Caco-2 (cell line): ENCODE data around the gene NOXO1. TPM values are rescaled to one million over a fixed set of nuclear protein-coding genes. Genes with fewer than 3 reads are reported as not detected.

Experiments
- BruUV-seq: library from RNA; stranded (reverse); fragments of 400-500 nt; replicated peaks from 2 replicates; lab custom pipeline; 2021; lab: Mats Ljungman, UMichigan
- CTCF ChIA-PET: fragments of 300-600 bp; sonication (Branson Sonifier 250); formaldehyde crosslinking; loops from one replicate; lab custom pipeline; 2022; ENCODE audit warnings: antibody characterized with exemption; lab: Charles Lee
- POLR2A ChIA-PET: fragments of 300-600 bp; sonication (Branson Sonifier 250); formaldehyde crosslinking; loops from one replicate; lab custom pipeline; 2022; ENCODE audit warnings: antibody characterized with exemption; lab: Charles Lee
- DNase-seq, 2 experiments: peaks; one replicate each; pipeline versions ENCODE4 v3.0.0 to v3.0.0-alpha.2; 2020 to 2022
- H3K27me3 ChIP-seq: replicated peaks from 2 replicates; pipeline ENCODE4 v1.6.0; 2011; ENCODE audit warnings: low read length; ENCODE audit not compliant: control insufficient read depth, insufficient read depth
- H3K36me3 ChIP-seq: 2 replicates; pipeline ENCODE4 v1.5.1; 2011; ENCODE audit warnings: low read length; ENCODE audit not compliant: control insufficient read depth, insufficient read depth
- H3K4me1 ChIP-seq: fragments of 250-450 bp; sonication (Bioruptor Pico); 2 replicates; pipeline ENCODE4 v1.5.1; 2020; ENCODE audit warnings: mild to moderate bottlenecking
- H3K4me3 ChIP-seq: 2 replicates; pipeline ENCODE4 v1.5.1; 2011; ENCODE audit warnings: low read depth, mild to moderate bottlenecking, control low read depth, low read length
- H3K9me3 ChIP-seq: fragments of 250-450 bp; sonication (Bioruptor Pico); 2 replicates; pipeline ENCODE4 v1.5.1; 2020; ENCODE audit warnings: mild to moderate bottlenecking, moderate library complexity
- H3K27ac Mint-ChIP-seq: one replicate; pipeline ENCODE4 v1.8.0; 2022; ENCODE audit warnings: mixed read lengths; ENCODE audit not compliant: unreplicated experiment
- H3K27me3 Mint-ChIP-seq: one replicate; pipeline ENCODE4 v1.8.0; 2022; ENCODE audit warnings: mixed read lengths; ENCODE audit not compliant: insufficient read depth, unreplicated experiment
- H3K36me3 Mint-ChIP-seq: one replicate; pipeline ENCODE4 v1.8.0; 2022; ENCODE audit warnings: mild to moderate bottlenecking, mixed read lengths; ENCODE audit not compliant: insufficient read depth, unreplicated experiment
- H3K4me1 Mint-ChIP-seq: one replicate; pipeline ENCODE4 v1.8.0; 2022; ENCODE audit warnings: low read depth, mixed read lengths; ENCODE audit not compliant: unreplicated experiment
- H3K4me3 Mint-ChIP-seq: one replicate; pipeline ENCODE4 v1.8.0; 2022; ENCODE audit warnings: mild to moderate bottlenecking, moderate library complexity, mixed read lengths; ENCODE audit not compliant: unreplicated experiment
- H3K9me3 Mint-ChIP-seq: one replicate; pipeline ENCODE4 v1.8.0; 2022; ENCODE audit warnings: mixed read lengths; ENCODE audit not compliant: unreplicated experiment
- CTCF ChIP-seq, 2 experiments: fragments of 200-600 bp in 1 of 2; IDR thresholded peaks; 1 replicate in 1 of 2; 2 replicates in 1 of 2; pipeline versions ENCODE4 v1.5.1 to v1.8.0; 2011 to 2022; ENCODE audit warnings: antibody characterized with exemption in 1 of 2, control low read depth in 1 of 2, inconsistent platforms in 1 of 2, low read depth in 1 of 2, low read length in 1 of 2, mild to moderate bottlenecking in 1 of 2, moderate library complexity in 1 of 2; ENCODE audit not compliant: insufficient read depth in 1 of 2, severe bottlenecking in 1 of 2, unreplicated experiment in 1 of 2
- intact Hi-C: fragments of 100-400 bp; cut with micrococcal nuclease; formaldehyde crosslinking; loops from one replicate; pipeline ENCODE4 v1.10.0; 2022; ENCODE audit not compliant: unreplicated experiment
- total RNA-seq: library from RNA; stranded (reverse); gene quantifications from 2 replicates; pipeline ENCODE4 v1.2.3, GENCODE V29; 2022

NOXO1 gene
- total RNA-seq, 1 experiment from 2014 or later = 1.1 TPM

- intact Hi-C loops = no loop called here
- Mint-ChIP-seq H3K27me3 (no peaks in the 10 kb centered on the region), H3K9me3 (no peaks in the 10 kb centered on the region), H3K27ac (no peak overlapping the region), H3K4me3 (no peak overlapping the region), H3K4me1 (no peaks in the 10 kb centered on the region), H3K36me3 (peaks cover 34% of the 10 kb centered on the region)
- Histone ChIP-seq H3K27me3 (no peaks in the 10 kb centered on the region), H3K36me3 (no peaks in the 10 kb centered on the region; the same call in none of the 2 replicates), H3K4me3 (no peak overlapping the region), H3K4me1 (peaks cover 28% of the 10 kb centered on the region), H3K9me3 (no peaks in the 10 kb centered on the region)
- POLR2A ChIA-PET = no interaction called here
- no peak for TF ChIP-seq CTCF (IDR thresholded peaks at IDR 0.05; ENCODE audit: insufficient read depth in 1 of 2, low read depth in 1 of 2, low read length in 1 of 2, severe bottlenecking in 1 of 2, unreplicated experiment in 1 of 2)
- no peak for DNase-seq
- CTCF ChIA-PET = no interaction called here
- BruUV-seq = no TSS peak
Observed at GRCh38 chr16:1938910-1939309, 42.4 kb downstream of the NOXO1 start.

GRCh38 chr16:1938316-1938715 is 43.0 kb downstream of the NOXO1 start:
- no TSS peak for BruUV-seq
- Histone ChIP-seq H3K9me3 (no peaks in the 10 kb centered on the region), H3K4me1 (peaks cover 24% of the 10 kb centered on the region), H3K27me3 (no peaks in the 10 kb centered on the region), H3K4me3 (no peak overlapping the region), H3K36me3 (no peaks in the 10 kb centered on the region; the same call in none of the 2 replicates)
- no peak for TF ChIP-seq CTCF (IDR thresholded peaks at IDR 0.05; ENCODE audit: insufficient read depth in 1 of 2, low read depth in 1 of 2, low read length in 1 of 2, severe bottlenecking in 1 of 2, unreplicated experiment in 1 of 2)
- DNase-seq = no peak
- no peaks in the 10 kb centered on the region for H3K27me3 Mint-ChIP-seq
- no peak overlapping the region for H3K4me3 Mint-ChIP-seq
- H3K27ac Mint-ChIP-seq = no peak overlapping the region
- no peaks in the 10 kb centered on the region for H3K4me1 Mint-ChIP-seq
- intact Hi-C loops = no loop called here
- peaks cover 31% of the 10 kb centered on the region for H3K36me3 Mint-ChIP-seq
- H3K9me3 Mint-ChIP-seq = no peaks in the 10 kb centered on the region
- POLR2A ChIA-PET = no interaction called here
- CTCF ChIA-PET = no interaction called here

GRCh38 chr16:1936945-1937479 is 44.3 kb downstream of the NOXO1 start:
- CTCF ChIA-PET = interaction anchor here (0.6 kb wide), 1 partner anchor 18 kb away, joined by 3 read pairs; the partner anchor contains the start of gene RPL3L
- H3K4me1 ChIP-seq = peaks cover 20% of the 10 kb centered on the region
- no peak overlapping the region for H3K4me3 Mint-ChIP-seq

More at GRCh38 chr16:1936945-1937479, 44.3 kb downstream of the NOXO1 start:
- H3K9me3 Mint-ChIP-seq = no peaks in the 10 kb centered on the region
- H3K4me3 ChIP-seq = no peak overlapping the region
- peaks cover 21% of the 10 kb centered on the region for H3K36me3 Mint-ChIP-seq
- H3K27ac Mint-ChIP-seq = no peak overlapping the region
- H3K36me3 ChIP-seq = no peaks in the 10 kb centered on the region; the same call in none of the 2 replicates
- no peaks in the 10 kb centered on the region for H3K27me3 Mint-ChIP-seq
- POLR2A ChIA-PET = no interaction called here
- no peaks in the 10 kb centered on the region for H3K9me3 ChIP-seq
- intact Hi-C loops = no loop called here
- no peak for TF ChIP-seq CTCF (IDR thresholded peaks at IDR 0.05; ENCODE audit: insufficient read depth in 1 of 2, low read depth in 1 of 2, low read length in 1 of 2, severe bottlenecking in 1 of 2, unreplicated experiment in 1 of 2)
- H3K4me1 Mint-ChIP-seq = no peaks in the 10 kb centered on the region
- no peak for DNase-seq
- no TSS peak for BruUV-seq
- no peaks in the 10 kb centered on the region for H3K27me3 ChIP-seq
